ENCODE results near the gene ADCY3. TPM values are rescaled to one million over a fixed set of nuclear protein-coding genes. Genes with fewer than 3 reads are reported as not detected.

ADCY3 gene
- total and polyA plus RNA-seq, 3 donors from 2014 or later = 22.3 to 41.6 (median 27.9) TPM

DNA sequence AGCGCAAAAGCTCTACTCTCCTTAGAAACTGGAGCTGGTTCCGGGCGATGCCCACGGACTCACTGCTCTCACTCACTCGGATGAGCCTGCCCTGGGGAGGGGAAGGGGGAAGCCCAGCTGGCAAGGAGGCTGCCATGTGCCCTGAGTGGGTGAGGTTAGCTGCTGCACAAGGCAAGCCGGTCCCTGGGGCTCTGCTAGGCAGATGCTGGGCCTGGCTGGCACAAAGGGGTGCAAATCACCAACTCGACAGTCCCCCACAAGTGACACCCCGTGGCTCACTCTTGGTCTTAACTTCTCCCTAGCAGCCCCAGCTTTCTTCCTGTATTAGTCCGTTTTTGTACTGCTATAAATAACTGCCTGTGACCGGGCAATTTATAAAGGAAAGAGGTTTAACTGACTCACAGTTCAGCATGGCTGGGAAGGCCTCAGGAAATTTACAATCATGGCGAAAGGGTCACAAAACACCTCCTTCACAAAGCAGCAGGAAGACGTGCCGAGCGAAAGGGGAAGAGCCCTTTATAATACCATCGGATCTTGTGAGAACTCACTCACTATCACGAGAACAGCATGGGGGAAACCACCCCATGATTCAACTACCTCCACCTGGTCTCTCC lies 33.2 kb downstream of the ADCY3 start:
- intact Hi-C loops (cut with DNase I; ENCODE audit: low total_unique reads) = no loop called here
- Histone ChIP-seq H3K27me3 (no peaks in the 10 kb centered on the region), H3K36me3 (ENCODE audit: low read depth, missing control alignments) (no peaks in the 10 kb centered on the region), H3K27ac (no peak overlapping the region), H3K4me1 (peaks cover 4% of the 10 kb centered on the region), H3K4me3 (no peak overlapping the region), H3K9me3 (no peaks in the 10 kb centered on the region)
- TF ChIP-seq, protein P1, sequence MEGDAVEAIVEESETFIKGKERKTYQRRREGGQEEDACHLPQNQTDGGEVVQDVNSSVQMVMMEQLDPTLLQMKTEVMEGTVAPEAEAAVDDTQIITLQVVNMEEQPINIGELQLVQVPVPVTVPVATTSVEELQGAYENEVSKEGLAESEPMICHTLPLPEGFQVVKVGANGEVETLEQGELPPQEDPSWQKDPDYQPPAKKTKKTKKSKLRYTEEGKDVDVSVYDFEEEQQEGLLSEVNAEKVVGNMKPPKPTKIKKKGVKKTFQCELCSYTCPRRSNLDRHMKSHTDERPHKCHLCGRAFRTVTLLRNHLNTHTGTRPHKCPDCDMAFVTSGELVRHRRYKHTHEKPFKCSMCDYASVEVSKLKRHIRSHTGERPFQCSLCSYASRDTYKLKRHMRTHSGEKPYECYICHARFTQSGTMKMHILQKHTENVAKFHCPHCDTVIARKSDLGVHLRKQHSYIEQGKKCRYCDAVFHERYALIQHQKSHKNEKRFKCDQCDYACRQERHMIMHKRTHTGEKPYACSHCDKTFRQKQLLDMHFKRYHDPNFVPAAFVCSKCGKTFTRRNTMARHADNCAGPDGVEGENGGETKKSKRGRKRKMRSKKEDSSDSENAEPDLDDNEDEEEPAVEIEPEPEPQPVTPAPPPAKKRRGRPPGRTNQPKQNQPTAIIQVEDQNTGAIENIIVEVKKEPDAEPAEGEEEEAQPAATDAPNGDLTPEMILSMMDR (IDR thresholded peaks at IDR 0.05) = no peak
- no peak for TF ChIP-seq POLR2A (IDR thresholded peaks at IDR 0.05)
- 73% methylated on average over 16 of the region's 16 CpGs for WGBS, 2 donors
- no peak for DNase-seq

DNA sequence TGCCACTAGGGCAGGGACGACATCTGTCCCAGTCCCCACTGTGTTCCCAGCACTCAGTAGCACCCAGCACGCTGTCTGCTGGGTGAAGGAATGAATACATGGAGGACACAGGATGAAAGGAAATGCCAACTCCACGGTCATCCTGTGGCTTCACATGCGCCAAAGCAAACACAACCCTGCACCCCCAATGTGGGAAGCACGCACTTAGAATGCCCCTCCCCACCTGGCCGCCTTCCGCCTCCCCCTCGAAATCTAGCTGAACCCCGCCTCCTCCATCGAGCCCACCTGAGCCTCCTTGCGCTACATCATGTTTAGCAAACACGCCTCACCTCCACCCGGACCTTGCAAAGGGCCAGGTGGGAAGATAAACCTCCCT lies 33.9 kb downstream of the ADCY3 start:
- H3K36me3 ChIP-seq (ENCODE audit: low read depth, missing control alignments) = no peaks in the 10 kb centered on the region
- intact Hi-C loops (cut with DNase I; ENCODE audit: low total_unique reads) = no loop called here
- H3K4me1 ChIP-seq = peaks cover 4% of the 10 kb centered on the region
- no peak overlapping the region for H3K27ac ChIP-seq
- no peaks in the 10 kb centered on the region for H3K27me3 ChIP-seq
- WGBS, 2 donors = 85% methylated on average over 10 to 13 of the region's 13 CpGs
- no peaks in the 10 kb centered on the region for H3K9me3 ChIP-seq
- no peak for DNase-seq
- TF ChIP-seq, protein P1 (IDR thresholded peaks at IDR 0.05) = no peak
- H3K4me3 ChIP-seq = no peak overlapping the region

DNA sequence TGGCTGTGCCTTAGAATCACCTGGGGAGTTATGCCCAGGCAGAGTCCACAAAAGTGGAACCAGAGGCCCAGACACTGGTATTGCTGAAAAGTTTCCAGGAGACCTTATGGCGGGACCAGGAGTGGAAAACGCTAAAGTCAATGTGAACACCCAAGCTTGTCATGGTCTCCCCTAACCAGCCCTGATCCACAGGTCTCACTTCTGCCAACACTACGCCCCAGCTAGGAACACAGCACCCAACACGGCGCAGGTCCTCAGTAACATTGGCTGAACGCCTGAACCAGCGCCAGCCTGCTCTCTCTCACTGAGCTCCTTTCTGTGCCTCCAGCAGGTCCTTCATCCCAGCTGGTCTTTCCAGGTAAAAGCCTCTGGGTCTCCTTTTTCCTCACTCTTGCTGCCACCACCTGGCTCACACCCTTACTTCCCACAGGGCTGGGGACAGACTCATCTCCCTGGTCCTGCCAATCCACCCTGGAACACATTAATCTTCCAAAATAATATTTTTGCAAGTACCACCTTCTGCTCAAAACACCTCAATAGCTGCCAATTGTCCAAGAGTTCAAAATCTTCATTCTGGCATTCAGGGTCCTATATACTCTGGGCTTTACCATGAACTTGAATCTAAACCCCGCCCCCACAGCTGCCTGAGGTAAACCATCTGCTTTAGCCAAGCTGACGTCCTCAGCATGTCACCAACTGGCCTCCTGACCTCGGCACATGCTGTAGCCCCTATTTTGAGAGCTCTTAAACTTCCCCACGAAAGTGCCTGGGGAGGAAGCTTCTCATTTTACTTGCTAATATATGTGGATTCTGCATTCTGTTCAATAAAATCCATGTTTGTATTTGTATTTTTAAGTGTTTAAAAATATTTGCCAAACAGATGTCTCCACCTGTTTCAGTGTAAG lies 34.6 kb downstream of the ADCY3 start:
- Histone ChIP-seq H3K27me3 (no peaks in the 10 kb centered on the region), H3K4me3 (no peak overlapping the region), H3K4me1 (peaks cover 4% of the 10 kb centered on the region), H3K27ac (no peak overlapping the region), H3K9me3 (no peaks in the 10 kb centered on the region), H3K36me3 (ENCODE audit: low read depth, missing control alignments) (no peaks in the 10 kb centered on the region)
- no peak for TF ChIP-seq POLR2A (IDR thresholded peaks at IDR 0.05)
- TF ChIP-seq, protein P1 (IDR thresholded peaks at IDR 0.05) = no peak
- 84 to 88% methylated on average over 11 of the region's 11 CpGs for WGBS, 2 donors
- no peak for DNase-seq
- intact Hi-C loops (cut with DNase I; ENCODE audit: low total_unique reads) = no loop called here

DNA sequence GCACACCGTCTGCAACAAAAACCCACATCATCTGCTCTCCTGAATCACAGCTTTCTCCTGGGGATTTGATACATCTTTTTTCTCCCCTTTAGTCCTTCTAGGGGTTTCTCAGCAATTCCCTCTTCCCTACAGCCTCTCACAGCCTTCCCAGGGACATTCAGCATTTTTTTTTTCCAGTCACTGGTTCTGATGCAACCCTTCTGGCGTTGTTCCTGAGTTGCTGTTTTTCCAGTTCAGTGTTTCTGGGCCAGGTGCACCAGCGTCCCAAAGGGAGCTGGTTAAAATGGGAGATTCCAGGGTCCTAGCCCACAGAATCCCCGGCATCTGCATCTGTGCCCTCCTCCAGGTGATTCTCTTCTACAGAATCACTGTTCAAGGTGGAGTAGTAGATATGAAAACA lies 36.1 kb downstream of the ADCY3 start:
- no peak for TF ChIP-seq POLR2A (IDR thresholded peaks at IDR 0.05)
- TF ChIP-seq, protein P1 (IDR thresholded peaks at IDR 0.05) = no peak
- Histone ChIP-seq H3K4me3 (no peak overlapping the region), H3K4me1 (peaks cover 6% of the 10 kb centered on the region), H3K27me3 (no peaks in the 10 kb centered on the region), H3K27ac (peak overlapping the region; percentile 27 to 59), H3K36me3 (ENCODE audit: low read depth, missing control alignments) (no peaks in the 10 kb centered on the region), H3K9me3 (no peaks in the 10 kb centered on the region)
- peak; percentile 46 for DNase-seq
- intact Hi-C loops (cut with DNase I; ENCODE audit: low total_unique reads) = no loop called here
- 49 to 64% methylated on average over 4 of the region's 4 CpGs for WGBS, 2 donors
